Fibroblast of the aortic adventitia (primary cell): ENCODE data around the gene SIK3. TPM values are rescaled to one million over a fixed set of nuclear protein-coding genes. Genes with fewer than 3 reads are reported as not detected.
A peak's percentile ranks its signal among the peaks of the same experiment; 100 is the strongest.
"Not testable (repeated sequence)": the region's sequence is repeated elsewhere in the genome, so short reads cannot be mapped to it uniquely, and the experiment has no call there.

Experiments used
- DNase-seq: peaks from one replicate; pipeline ENCODE4 v3.0.0-alpha.2; 2010; ENCODE audit warnings: low read depth
- H3K4me3 ChIP-seq: 2 replicates; pipeline ENCODE4 v1.5.1; 2011; ENCODE audit warnings: low read depth, mild to moderate bottlenecking, control low read depth, low read length, moderate library complexity
- total RNA-seq: library from RNA; depleted of rRNA; stranded (reverse); fragments of >200 nt; gene quantifications from 2 replicates; pipeline ENCODE4 v1.2.3, GENCODE V29; 2012; ENCODE audit warnings: low replicate concordance
- TF ChIP-seq, protein P1 (sequence below): IDR thresholded peaks from 2 replicates; pipeline ENCODE4 v1.5.1; 2011; ENCODE audit warnings: mild to moderate bottlenecking, low read length, control low read depth, inconsistent platforms; ENCODE audit not compliant: insufficient read depth

SIK3 gene
- total RNA-seq, 1 donor = 18.4 TPM

GRCh38 chr11:117055469-117055868 is 42.8 kb downstream of the SIK3 start:
- TF ChIP-seq, protein P1, sequence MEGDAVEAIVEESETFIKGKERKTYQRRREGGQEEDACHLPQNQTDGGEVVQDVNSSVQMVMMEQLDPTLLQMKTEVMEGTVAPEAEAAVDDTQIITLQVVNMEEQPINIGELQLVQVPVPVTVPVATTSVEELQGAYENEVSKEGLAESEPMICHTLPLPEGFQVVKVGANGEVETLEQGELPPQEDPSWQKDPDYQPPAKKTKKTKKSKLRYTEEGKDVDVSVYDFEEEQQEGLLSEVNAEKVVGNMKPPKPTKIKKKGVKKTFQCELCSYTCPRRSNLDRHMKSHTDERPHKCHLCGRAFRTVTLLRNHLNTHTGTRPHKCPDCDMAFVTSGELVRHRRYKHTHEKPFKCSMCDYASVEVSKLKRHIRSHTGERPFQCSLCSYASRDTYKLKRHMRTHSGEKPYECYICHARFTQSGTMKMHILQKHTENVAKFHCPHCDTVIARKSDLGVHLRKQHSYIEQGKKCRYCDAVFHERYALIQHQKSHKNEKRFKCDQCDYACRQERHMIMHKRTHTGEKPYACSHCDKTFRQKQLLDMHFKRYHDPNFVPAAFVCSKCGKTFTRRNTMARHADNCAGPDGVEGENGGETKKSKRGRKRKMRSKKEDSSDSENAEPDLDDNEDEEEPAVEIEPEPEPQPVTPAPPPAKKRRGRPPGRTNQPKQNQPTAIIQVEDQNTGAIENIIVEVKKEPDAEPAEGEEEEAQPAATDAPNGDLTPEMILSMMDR = no peak
- DNase-seq = no peak
- H3K4me3 ChIP-seq = no peak overlapping the region

DNA sequence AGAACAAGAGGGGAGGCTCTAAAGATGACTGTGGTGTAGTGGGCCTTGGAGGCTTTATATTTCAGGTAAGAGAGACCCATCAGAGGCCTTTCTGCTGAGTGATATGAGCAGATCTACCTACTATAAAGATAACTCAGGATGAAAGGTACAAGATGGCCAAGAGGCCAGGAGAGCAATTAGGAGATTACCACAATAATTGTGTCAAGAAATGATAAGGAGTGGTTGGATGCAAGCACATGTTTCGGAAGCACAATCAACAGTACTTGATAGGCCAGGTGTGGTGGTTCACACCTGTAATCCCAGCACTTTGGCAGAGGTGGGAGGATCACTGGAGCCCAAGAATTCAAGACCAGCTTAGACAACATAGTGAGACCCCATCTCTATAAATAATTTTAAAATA is 43.8 kb downstream of the SIK3 start:
- TF ChIP-seq, protein P1 = no peak
- DNase-seq = no peak
- no peak overlapping the region for H3K4me3 ChIP-seq

DNA sequence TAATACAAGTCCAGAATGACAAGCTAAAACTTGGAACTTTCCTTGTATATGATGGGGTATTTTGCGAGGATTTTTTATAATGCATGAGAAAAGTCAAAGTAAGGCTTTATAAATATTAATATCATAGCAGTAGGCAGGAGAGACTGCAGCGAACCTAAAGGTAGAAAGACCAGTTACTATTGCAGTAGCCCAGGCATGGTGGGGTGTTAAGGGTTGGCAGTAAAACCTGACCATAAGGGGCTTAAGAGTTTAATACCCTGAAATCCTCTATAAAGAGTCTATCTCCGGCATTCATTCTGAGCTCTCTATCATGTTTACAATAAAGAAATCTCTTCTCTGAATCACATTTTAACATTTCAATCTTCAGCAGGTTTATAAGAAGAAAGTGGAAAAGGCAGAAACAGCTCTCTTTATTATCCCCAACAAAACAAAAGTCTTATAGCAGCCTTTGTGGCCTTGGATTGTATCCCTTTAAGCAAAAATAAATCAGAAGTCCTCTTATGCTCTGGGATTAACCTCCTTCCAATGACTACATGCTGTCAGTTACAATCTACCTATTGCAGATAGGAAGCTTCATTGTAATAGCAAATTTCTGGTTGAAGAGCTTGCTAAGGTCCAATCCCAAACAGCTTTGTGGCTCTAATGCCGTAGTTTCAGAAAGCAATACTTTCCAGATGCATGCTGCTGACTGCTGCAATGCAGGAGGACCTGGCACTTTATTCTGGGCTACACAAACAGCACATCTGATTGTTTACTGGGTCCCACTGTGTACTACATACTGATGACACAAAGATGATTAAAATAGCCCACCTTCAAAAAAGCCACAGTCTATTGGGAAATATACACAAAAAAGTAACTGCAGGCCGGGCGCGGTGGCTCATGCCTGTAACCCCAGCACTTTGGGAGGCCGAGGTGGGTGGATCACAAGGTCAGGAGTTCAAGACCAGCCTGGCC is 45.8 kb downstream of the SIK3 start:
- DNase-seq = no peak
- H3K4me3 ChIP-seq = no peak overlapping the region
- TF ChIP-seq, protein P1 = no peak

- H3K4me3 ChIP-seq = not testable (repeated sequence)
These were observed 48.1 kb downstream of the SIK3 start for GRCh38 chr11:117050121-117050520.

GRCh38 chr11:117046627-117047026 is 51.6 kb downstream of the SIK3 start:
- H3K4me3 ChIP-seq, DNase-seq: not testable (repeated sequence)

More at GRCh38 chr11:117050121-117050520, 48.1 kb downstream of the SIK3 start:
- DNase-seq = not testable (repeated sequence)

DNA sequence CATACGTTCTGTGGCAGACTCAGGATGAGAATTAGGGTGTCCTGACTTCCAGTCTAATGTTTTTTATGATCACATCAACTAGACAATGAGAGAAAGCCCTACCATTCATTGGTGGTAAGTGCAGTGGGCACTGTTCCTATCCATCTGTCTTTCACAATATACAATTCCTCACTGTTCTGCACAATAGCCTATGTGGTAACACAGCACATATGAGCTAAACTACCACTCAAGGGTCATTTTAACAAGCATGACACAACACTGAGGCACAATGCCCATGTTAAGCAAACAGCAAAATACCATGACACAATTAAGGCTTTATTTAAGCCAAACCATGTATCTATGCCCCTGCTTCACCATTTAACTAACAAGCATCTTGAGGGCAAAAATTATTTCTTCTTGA is 52.3 kb downstream of the SIK3 start:
- DNase-seq = peak; percentile 74
- TF ChIP-seq, protein P1 = no peak
- H3K4me3 ChIP-seq = no peak overlapping the region

DNA sequence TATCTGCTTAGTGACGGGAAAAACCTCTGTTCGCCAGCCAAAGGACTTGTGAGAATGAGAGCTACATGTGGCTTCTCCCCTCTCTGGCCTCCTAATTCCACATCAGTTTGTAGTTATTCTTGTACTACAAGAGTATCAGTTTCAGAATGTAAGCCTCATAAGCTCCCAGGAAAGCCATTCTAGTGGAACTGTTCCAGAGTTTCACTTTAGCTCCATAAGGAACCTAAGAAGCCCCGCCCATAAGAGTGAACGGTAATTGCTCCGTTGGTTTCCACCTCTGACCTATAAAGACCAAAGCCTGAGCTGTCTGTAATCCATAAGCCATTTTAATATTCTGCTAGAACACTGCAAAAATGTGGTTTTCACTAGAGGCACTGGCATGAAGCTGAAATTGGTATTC is 53.0 kb downstream of the SIK3 start:
- DNase-seq = peak; percentile 51
- no peak overlapping the region for H3K4me3 ChIP-seq
- TF ChIP-seq, protein P1 = no peak
